Measurements from ENCODE around the gene TET2.
"Not testable (repeated sequence)": the region's sequence is repeated elsewhere in the genome, so short reads cannot be mapped to it uniquely, and the experiment has no call there.

The TET2 gene

GRCh38 chr4:105240037-105240436 lies 93.4 kb downstream of the TET2 start:
- DNase-seq: no peak

- no peak for DNase-seq
Observed at GRCh38 chr4:105241451-105241850, 94.8 kb downstream of the TET2 start.

- DNase-seq: no peak
Observed at GRCh38 chr4:105243446-105243845, 96.8 kb downstream of the TET2 start.

- DNase-seq: peak; percentile 90
Observed at GRCh38 chr4:105246712-105247111, 100.0 kb downstream of the TET2 start.

GRCh38 chr4:105248613-105249012 lies 101.9 kb downstream of the TET2 start:
- DNase-seq: no peak

GRCh38 chr4:105257817-105258495 lies 111.3 kb downstream of the TET2 start:
- no peak for DNase-seq

- DNase-seq: no peak
Observed at GRCh38 chr4:105265689-105266088, 119.0 kb downstream of the TET2 start.

GRCh38 chr4:105267280-105267679 lies 120.6 kb downstream of the TET2 start:
- no peak for DNase-seq

- DNase-seq: no peak
Observed at GRCh38 chr4:105272002-105272401, 125.3 kb downstream of the TET2 start.

- no peak for DNase-seq
Observed at GRCh38 chr4:105273230-105273629, 126.6 kb downstream of the TET2 start.

- no peak for DNase-seq
Observed at GRCh38 chr4:105274090-105274489, 127.4 kb downstream of the TET2 start.

GRCh38 chr4:105274504-105274903 lies 127.8 kb downstream of the TET2 start:
- DNase-seq: peak; percentile 8

- no peak for DNase-seq
Observed at GRCh38 chr4:105276361-105277104, 129.9 kb downstream of the TET2 start.

GRCh38 chr4:105277702-105278101 lies 131.0 kb downstream of the TET2 start:
- DNase-seq: no peak

- no peak for DNase-seq
Observed at GRCh38 chr4:105279314-105279713, 132.6 kb downstream of the TET2 start.

GRCh38 chr4:105280338-105281123 lies 133.9 kb downstream of the TET2 start:
- DNase-seq: peak; percentile 99

- DNase-seq: no peak
Observed at GRCh38 chr4:105281124-105281415, 134.4 kb downstream of the TET2 start.

GRCh38 chr4:105282489-105282888 lies 135.8 kb downstream of the TET2 start:
- no peak for DNase-seq

GRCh38 chr4:105283501-105283900 lies 136.8 kb downstream of the TET2 start:
- DNase-seq: peak; percentile 42

- no peak for DNase-seq
Observed at GRCh38 chr4:105288121-105288520, 141.4 kb downstream of the TET2 start.

GRCh38 chr4:105291925-105292324 lies 145.2 kb downstream of the TET2 start:
- no peak for DNase-seq

- DNase-seq: no peak
Observed at GRCh38 chr4:105293360-105293759, 146.7 kb downstream of the TET2 start.

GRCh38 chr4:105296672-105297071 lies 150.0 kb downstream of the TET2 start:
- DNase-seq: no peak

GRCh38 chr4:105299027-105299426 lies 152.4 kb downstream of the TET2 start:
- DNase-seq: not testable (repeated sequence)

All from fibroblast of upper back skin (primary cell).